IgD-negative memory B cell (primary cell): ENCODE results near the gene INSL3. TPM values are rescaled to one million over a fixed set of nuclear protein-coding genes. Genes with fewer than 3 reads are reported as not detected.
A peak's percentile ranks its signal among the peaks of the same experiment; 100 is the strongest.
"Not testable (repeated sequence)": the region's sequence is repeated elsewhere in the genome, so short reads cannot be mapped to it uniquely, and the experiment has no call there.

ENCODE experiments used
- H3K27ac Mint-ChIP-seq, 3 donors: one replicate each; pipeline ENCODE4 v1.8.0; 2020 to 2022; ENCODE audit warnings: mild to moderate bottlenecking in 3 of 3, mixed read lengths in 3 of 3, moderate library complexity in 1 of 3
- H3K27me3 Mint-ChIP-seq: one replicate; pipeline ENCODE4 v1.8.0; 2021; ENCODE audit warnings: mixed read lengths
- H3K36me3 Mint-ChIP-seq: one replicate; pipeline ENCODE4 v1.8.0; 2020; ENCODE audit warnings: mild to moderate bottlenecking, mixed read lengths
- H3K4me1 Mint-ChIP-seq, 3 donors: one replicate each; pipeline ENCODE4 v1.8.0; 2020 to 2022; ENCODE audit warnings: mixed read lengths in 3 of 3, mild to moderate bottlenecking in 1 of 3
- H3K4me3 Mint-ChIP-seq, 4 donors: one replicate each; pipeline ENCODE4 v1.8.0; 2020 to 2022; ENCODE audit warnings: mild to moderate bottlenecking in 4 of 4, mixed read lengths in 4 of 4, moderate library complexity in 3 of 4
- H3K9me3 Mint-ChIP-seq, 3 donors: one replicate each; pipeline ENCODE4 v1.8.0; 2020 to 2021; ENCODE audit warnings: mixed read lengths in 3 of 3, mild to moderate bottlenecking in 1 of 3
- polyA plus RNA-seq: library from polyadenylated mRNA; unstranded; fragments of 300-500 nt; fragmentation: Illumina TruSeq; gene quantifications from one replicate; pipeline ENCODE4 v1.2.3, GENCODE V29; 2021

The INSL3 gene
- polyA plus RNA-seq, 1 donor from 2014 or later: 1.7 TPM

- peaks cover 12 to 19% (median 16%) of the 10 kb centered on the region in 3 donors for H3K4me1 Mint-ChIP-seq
- peaks cover 14% of the 10 kb centered on the region for H3K27me3 Mint-ChIP-seq
- no peaks in the 10 kb centered on the region for H3K9me3 Mint-ChIP-seq
- peaks cover 3% of the 10 kb centered on the region for H3K36me3 Mint-ChIP-seq
- peak overlapping the region in 2 of 3 donors; percentile 53 to 68 for H3K27ac Mint-ChIP-seq
- peak overlapping the region in 1 of 4 donors; percentile 18 for H3K4me3 Mint-ChIP-seq
These were observed 31.1 kb downstream of the INSL3 start for GRCh38 chr19:17790059-17790780.

DNA sequence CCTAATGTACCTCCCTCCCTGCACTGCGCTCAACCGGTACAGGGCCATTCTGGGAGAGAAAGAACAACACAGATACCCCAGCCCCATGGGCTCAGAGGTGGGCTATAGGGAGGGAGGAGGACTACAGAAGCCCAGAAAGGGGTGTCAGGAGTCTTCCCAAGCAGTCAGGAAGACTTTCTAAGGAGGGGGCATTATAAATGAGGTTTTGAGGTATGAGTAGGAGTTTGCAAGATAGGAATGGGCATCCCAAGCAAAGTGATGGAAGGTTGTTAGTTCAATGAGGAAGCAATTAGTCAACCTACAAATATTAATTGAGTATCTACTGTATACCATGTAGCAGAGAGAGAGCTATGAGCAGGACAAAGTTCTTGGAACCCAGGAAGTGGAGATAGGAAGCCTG is 32.7 kb downstream of the INSL3 start:
- H3K4me1 Mint-ChIP-seq: peaks cover 8 to 20% (median 16%) of the 10 kb centered on the region in 3 donors
- H3K4me3 Mint-ChIP-seq: no peak overlapping the region
- H3K27ac Mint-ChIP-seq: peak overlapping the region in 1 of 3 donors; percentile 4
- H3K36me3 Mint-ChIP-seq: peaks cover 6% of the 10 kb centered on the region
- H3K9me3 Mint-ChIP-seq: no peaks in the 10 kb centered on the region
- H3K27me3 Mint-ChIP-seq: peaks cover 2% of the 10 kb centered on the region

DNA sequence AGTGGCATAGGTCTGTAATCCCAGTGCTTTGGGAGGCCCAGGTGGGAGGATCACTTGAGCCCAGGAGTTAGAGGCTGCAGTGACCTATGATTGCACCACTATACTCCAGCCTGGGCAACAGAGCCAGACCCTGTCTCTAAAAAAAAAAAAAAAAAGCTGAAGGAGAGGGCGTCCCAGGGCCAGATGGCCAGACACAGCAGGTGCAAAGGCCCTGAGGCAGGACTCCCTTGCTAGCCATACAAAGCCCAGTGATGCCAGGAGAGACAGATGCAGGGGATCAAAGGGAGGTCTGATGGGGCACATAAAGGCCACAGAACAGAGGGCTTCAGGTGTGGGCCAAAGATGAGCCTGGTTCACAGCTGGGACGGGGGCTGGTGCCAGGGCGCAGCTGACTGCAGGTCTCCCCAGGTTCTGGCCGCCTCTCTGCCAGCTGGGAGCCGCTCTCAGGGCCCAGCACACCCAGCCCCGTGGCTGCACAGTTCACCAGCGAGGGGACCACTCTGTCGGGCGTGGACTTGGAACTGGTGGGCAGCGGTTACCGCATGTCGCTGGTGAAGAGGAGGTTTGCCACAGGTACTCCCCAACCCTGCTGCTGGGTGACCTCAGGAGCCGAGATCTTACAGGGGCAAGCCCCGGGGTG is 33.9 kb downstream of the INSL3 start:
- H3K27me3 Mint-ChIP-seq: peaks cover 1% of the 10 kb centered on the region
- no peaks in the 10 kb centered on the region for H3K9me3 Mint-ChIP-seq
- peaks cover 7% of the 10 kb centered on the region for H3K36me3 Mint-ChIP-seq
- H3K4me3 Mint-ChIP-seq: no peak overlapping the region
- peaks cover 5 to 17% (median 16%) of the 10 kb centered on the region in 3 donors for H3K4me1 Mint-ChIP-seq
- H3K27ac Mint-ChIP-seq: no peak overlapping the region

GRCh38 chr19:17784201-17785008 is 36.9 kb downstream of the INSL3 start:
- no peaks in the 10 kb centered on the region for H3K9me3 Mint-ChIP-seq
- peaks cover 5 to 7% (median 5%) of the 10 kb centered on the region in 3 donors for H3K4me1 Mint-ChIP-seq
- H3K27me3 Mint-ChIP-seq: no peaks in the 10 kb centered on the region
- H3K27ac Mint-ChIP-seq: peak overlapping the region in 2 of 3 donors; percentile 43 to 78
- no peak overlapping the region for H3K4me3 Mint-ChIP-seq
- H3K36me3 Mint-ChIP-seq: peaks cover 9% of the 10 kb centered on the region

- not testable (repeated sequence) for H3K4me3 Mint-ChIP-seq, H3K9me3 Mint-ChIP-seq, H3K36me3 Mint-ChIP-seq, H3K27ac Mint-ChIP-seq, H3K4me1 Mint-ChIP-seq, H3K27me3 Mint-ChIP-seq
These were observed 37.6 kb downstream of the INSL3 start for GRCh38 chr19:17783721-17784120.

GRCh38 chr19:17780781-17781180 is 40.5 kb downstream of the INSL3 start:
- Mint-ChIP-seq H3K4me1 (peaks cover 15 to 19% (median 16%) of the 10 kb centered on the region in 3 donors), H3K36me3 (peaks cover 6% of the 10 kb centered on the region), H3K27ac (peak overlapping the region in 1 of 3 donors; percentile 85), H3K9me3 (no peaks in the 10 kb centered on the region), H3K27me3 (no peaks in the 10 kb centered on the region), H3K4me3 (no peak overlapping the region)

GRCh38 chr19:17778968-17779929 is 42.1 kb downstream of the INSL3 start:
- no peak overlapping the region for H3K4me3 Mint-ChIP-seq
- no peaks in the 10 kb centered on the region for H3K27me3 Mint-ChIP-seq
- H3K27ac Mint-ChIP-seq: peak overlapping the region in 2 of 3 donors; percentile 65 to 91
- H3K36me3 Mint-ChIP-seq: peaks cover 6% of the 10 kb centered on the region
- no peaks in the 10 kb centered on the region for H3K9me3 Mint-ChIP-seq
- peaks cover 15 to 21% (median 18%) of the 10 kb centered on the region in 3 donors for H3K4me1 Mint-ChIP-seq

- H3K27me3 Mint-ChIP-seq: no peaks in the 10 kb centered on the region
- H3K27ac Mint-ChIP-seq: peak overlapping the region; percentile 46 to 91 (median 65)
- H3K36me3 Mint-ChIP-seq: peaks cover 6% of the 10 kb centered on the region
- peak overlapping the region in 1 of 4 donors; percentile 73 for H3K4me3 Mint-ChIP-seq
- no peaks in the 10 kb centered on the region for H3K9me3 Mint-ChIP-seq
- H3K4me1 Mint-ChIP-seq: peaks cover 14 to 20% (median 17%) of the 10 kb centered on the region in 3 donors
These were observed 42.9 kb downstream of the INSL3 start for GRCh38 chr19:17778251-17778967.

GRCh38 chr19:17777840-17778239 is 43.5 kb downstream of the INSL3 start:
- peak overlapping the region in 2 of 4 donors; percentile 52 to 73 for H3K4me3 Mint-ChIP-seq
- peak overlapping the region; percentile 37 to 82 (median 46) for H3K27ac Mint-ChIP-seq
- peaks cover 14 to 20% (median 17%) of the 10 kb centered on the region in 3 donors for H3K4me1 Mint-ChIP-seq
- H3K27me3 Mint-ChIP-seq, H3K9me3 Mint-ChIP-seq, H3K36me3 Mint-ChIP-seq: not testable (repeated sequence)

- H3K4me1 Mint-ChIP-seq: peaks cover 14 to 20% (median 17%) of the 10 kb centered on the region in 3 donors
- H3K36me3 Mint-ChIP-seq: peaks cover 9% of the 10 kb centered on the region
- no peaks in the 10 kb centered on the region for H3K27me3 Mint-ChIP-seq
- H3K9me3 Mint-ChIP-seq: no peaks in the 10 kb centered on the region
- peak overlapping the region; percentile 91 to 99 (median 98) for H3K27ac Mint-ChIP-seq
- H3K4me3 Mint-ChIP-seq: peak overlapping the region; percentile 61 to 93 (median 73)
These were observed 45.1 kb downstream of the INSL3 start for GRCh38 chr19:17775991-17776803.

GRCh38 chr19:17775245-17775927 is 45.9 kb downstream of the INSL3 start:
- no peaks in the 10 kb centered on the region for H3K9me3 Mint-ChIP-seq
- H3K4me3 Mint-ChIP-seq: peak overlapping the region in 2 of 4 donors; percentile 30 to 90
- H3K27ac Mint-ChIP-seq: peak overlapping the region; percentile 75 to 99 (median 98)
- H3K4me1 Mint-ChIP-seq: peaks cover 14 to 20% (median 17%) of the 10 kb centered on the region in 3 donors
- no peaks in the 10 kb centered on the region for H3K27me3 Mint-ChIP-seq
- peaks cover 9% of the 10 kb centered on the region for H3K36me3 Mint-ChIP-seq

DNA sequence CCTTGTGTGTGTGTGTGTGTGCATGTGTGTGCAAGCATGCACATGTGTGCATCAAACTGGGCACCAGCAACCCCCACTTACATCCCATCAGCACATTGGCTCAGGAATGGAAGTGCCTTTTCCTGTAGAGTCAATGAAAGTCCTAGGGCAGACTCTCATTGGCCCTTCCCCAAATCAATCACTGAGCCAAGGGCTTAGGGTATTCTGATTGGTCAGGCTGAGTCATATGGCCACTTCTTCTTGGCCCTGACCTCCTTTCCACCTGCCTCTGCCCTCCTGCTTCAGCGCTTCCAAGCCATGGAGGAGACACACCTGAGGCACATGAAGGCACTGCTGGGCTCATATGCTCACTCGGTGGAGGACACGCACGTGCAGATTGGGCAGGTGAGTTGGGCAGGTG is 49.1 kb downstream of the INSL3 start:
- H3K36me3 Mint-ChIP-seq: peaks cover 9% of the 10 kb centered on the region
- no peak overlapping the region for H3K27ac Mint-ChIP-seq
- no peaks in the 10 kb centered on the region for H3K27me3 Mint-ChIP-seq

More for the DNA sequence above, 49.1 kb downstream of the INSL3 start:
- Mint-ChIP-seq H3K4me3 (no peak overlapping the region), H3K4me1 (peaks cover 14% of the 10 kb centered on the region in 3 donors), H3K9me3 (no peaks in the 10 kb centered on the region)
